BJ (cell line): ENCODE results near the gene TGFBR3L. TPM values are rescaled to one million over a fixed set of nuclear protein-coding genes. Genes with fewer than 3 reads are reported as not detected.

Experiments
- CTCF ChIA-PET: fragments of 350-600 bp; formaldehyde crosslinking; extraction: SDS; loops from one replicate; lab custom pipeline; 2021; ENCODE audit warnings: antibody characterized with exemption, inconsistent platforms; lab: Yijun Ruan, JAX
- POLR2A ChIA-PET: fragments of 300-600 bp; sonication (Branson Sonifier 250); formaldehyde crosslinking; extraction: SDS; loops from one replicate; lab custom pipeline; 2021; ENCODE audit warnings: antibody characterized with exemption; lab: Charles Lee
- DNase-seq: peaks from one replicate; pipeline ENCODE4 v3.0.0-alpha.2; 2011; ENCODE audit warnings: low read depth
- H3K27me3 ChIP-seq: 2 replicates; pipeline ENCODE4 v1.6.0; 2011; ENCODE audit warnings: low read length; ENCODE audit not compliant: control insufficient read depth, insufficient read depth
- H3K36me3 ChIP-seq: 2 replicates; pipeline ENCODE4 v1.5.1; 2011; ENCODE audit warnings: low read length; ENCODE audit not compliant: control insufficient read depth, insufficient read depth
- H3K4me3 ChIP-seq: 2 replicates; pipeline ENCODE4 v1.5.1; 2011; ENCODE audit warnings: low read depth, mild to moderate bottlenecking, control low read depth, low read length
- polyA minus RNA-seq: library from RNA; depleted of rRNA, polyadenylated mRNA; stranded (reverse); fragments of >200 nt; gene quantifications from 2 replicates; pipeline ENCODE4 v1.2.3, GENCODE V29; 2011; rRNA and poly(A)+ RNA removed
- polyA plus RNA-seq: library from polyadenylated mRNA; depleted of rRNA; stranded (reverse); fragments of >200 nt; gene quantifications from 2 replicates; pipeline ENCODE4 v1.2.3, GENCODE V29; 2011; rRNA removed
- TF ChIP-seq, protein P1 (sequence below): IDR thresholded peaks from 2 replicates; pipeline ENCODE4 v1.5.1; 2011; ENCODE audit warnings: low read depth, mild to moderate bottlenecking, control low read depth, inconsistent platforms, low read length, moderate library complexity; ENCODE audit not compliant: insufficient read depth

The TGFBR3L gene
- polyA plus RNA-seq = 0.50 and 0.61 TPM in 2 replicates
- polyA minus RNA-seq = 0.57 and 1.2 TPM in 2 replicates

DNA sequence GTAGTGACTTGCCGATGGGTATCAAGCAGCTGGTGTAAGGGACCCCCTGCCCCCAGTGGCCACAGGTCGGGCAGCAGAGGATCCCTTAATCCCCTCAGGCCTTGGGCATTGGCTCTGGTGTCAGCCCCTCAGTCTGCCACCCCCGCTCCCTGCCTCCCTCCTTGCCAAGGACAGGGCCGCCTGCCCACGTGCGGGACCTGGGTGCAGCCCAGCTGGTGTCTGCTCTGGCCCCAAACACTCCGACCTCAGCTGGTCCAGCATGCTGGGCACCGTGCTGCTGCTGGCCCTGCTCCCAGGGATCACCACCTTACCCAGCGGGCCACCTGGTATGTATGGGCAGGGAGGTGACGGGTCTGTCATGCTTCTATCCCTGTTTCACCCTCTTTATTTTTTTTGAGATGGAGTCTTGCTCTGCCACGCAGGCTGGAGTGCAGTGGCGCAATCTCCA lies at the start of gene TGFBR3L:
Gene TGFBR3L, plus strand, starts transcription at position 233 of the 448 bp plus-strand sequence.
- no peaks in the 10 kb centered on the region for H3K27me3 ChIP-seq
- DNase-seq = no peak
- TF ChIP-seq, protein P1, sequence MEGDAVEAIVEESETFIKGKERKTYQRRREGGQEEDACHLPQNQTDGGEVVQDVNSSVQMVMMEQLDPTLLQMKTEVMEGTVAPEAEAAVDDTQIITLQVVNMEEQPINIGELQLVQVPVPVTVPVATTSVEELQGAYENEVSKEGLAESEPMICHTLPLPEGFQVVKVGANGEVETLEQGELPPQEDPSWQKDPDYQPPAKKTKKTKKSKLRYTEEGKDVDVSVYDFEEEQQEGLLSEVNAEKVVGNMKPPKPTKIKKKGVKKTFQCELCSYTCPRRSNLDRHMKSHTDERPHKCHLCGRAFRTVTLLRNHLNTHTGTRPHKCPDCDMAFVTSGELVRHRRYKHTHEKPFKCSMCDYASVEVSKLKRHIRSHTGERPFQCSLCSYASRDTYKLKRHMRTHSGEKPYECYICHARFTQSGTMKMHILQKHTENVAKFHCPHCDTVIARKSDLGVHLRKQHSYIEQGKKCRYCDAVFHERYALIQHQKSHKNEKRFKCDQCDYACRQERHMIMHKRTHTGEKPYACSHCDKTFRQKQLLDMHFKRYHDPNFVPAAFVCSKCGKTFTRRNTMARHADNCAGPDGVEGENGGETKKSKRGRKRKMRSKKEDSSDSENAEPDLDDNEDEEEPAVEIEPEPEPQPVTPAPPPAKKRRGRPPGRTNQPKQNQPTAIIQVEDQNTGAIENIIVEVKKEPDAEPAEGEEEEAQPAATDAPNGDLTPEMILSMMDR = no peak
- H3K36me3 ChIP-seq = peaks cover 12% of the 10 kb centered on the region
- peak within 1 kb of the TSS; percentile 49 for H3K4me3 ChIP-seq
- ChIA-PET POLR2A (no interaction called here), CTCF (no interaction called here)

DNA sequence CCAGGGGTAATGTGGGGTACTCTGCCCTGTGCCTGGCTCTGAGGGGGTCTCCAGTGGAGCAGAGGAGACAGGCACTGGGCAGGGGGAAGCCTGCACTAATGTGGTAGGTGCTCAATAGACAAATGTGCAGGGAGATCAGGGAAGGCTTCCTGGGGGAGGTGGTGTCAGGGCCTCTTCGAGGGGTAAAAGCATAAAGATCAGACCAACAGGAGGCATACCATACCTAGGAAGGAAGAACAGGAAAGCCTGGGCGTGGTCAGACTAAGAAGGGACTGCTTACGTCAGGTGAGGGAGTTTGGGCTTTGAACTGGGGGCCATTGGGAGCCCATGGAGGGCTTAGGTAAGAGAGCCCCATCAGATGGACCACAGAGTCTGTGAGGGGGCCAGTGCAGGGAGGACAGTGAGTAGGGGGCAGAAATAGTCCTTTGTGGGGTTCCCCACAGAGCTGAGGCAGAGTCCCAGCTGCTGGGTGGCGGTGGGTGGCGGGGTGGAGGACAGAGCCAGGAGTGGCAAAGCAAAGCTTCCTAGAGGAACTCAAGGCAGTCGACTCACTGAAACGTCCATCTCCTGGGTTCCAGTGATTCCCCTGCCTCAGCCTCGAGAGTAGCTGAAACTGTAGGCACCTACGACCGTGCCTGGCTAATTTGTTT lies 49.2 kb upstream of the TGFBR3L start:
- no peaks in the 10 kb centered on the region; the same call in 1 of the 2 replicates for H3K36me3 ChIP-seq
- ChIA-PET CTCF (interaction anchor here (1.1 to 1.5 kb wide), 2 partner anchors 11 to 13 kb away, joined by 5 read pairs; no protein-coding TSS in a partner anchor), POLR2A (no interaction called here)
- no peak overlapping the region for H3K4me3 ChIP-seq
- DNase-seq = no peak
- TF ChIP-seq, protein P1 = no peak
- H3K27me3 ChIP-seq = 0 out of 2 replicates have a peak, but pooled peaks cover 2% of the 10 kb centered on the region

DNA sequence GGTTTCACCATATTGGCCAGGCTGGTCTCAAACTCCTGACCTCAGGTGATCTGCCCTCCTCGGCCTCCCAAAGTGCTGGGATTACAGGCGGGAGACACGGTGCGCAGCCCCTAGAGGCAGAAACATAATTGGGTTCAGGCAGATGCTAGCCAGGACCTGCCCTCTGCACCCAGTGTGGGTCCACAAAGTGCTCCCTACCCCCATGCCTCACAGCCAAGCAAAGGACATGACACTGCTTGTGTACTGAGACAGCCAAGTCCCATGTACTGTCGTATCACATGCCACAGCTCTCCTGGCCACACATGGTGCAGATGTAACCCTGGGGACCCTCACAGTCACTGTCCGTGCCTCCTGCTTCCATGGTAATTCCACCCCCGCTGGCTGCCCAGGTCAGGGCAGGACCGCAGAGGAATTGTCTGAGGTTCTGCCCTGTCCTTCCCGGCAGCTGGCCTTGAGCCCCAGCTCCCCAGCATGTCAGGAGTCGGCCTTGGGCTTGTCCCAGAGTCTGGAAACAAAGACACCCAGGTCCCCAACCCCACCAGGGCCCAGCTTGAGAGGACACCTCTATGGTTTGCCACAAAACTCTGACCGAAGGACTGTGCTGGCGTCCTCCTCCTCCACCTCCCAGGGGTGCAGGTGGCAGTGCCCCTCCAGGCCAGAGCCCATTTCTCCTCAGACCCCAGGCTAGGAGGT lies 48.1 kb upstream of the TGFBR3L start:
- Histone ChIP-seq H3K27me3 (0 out of 2 replicates have a peak, but pooled peaks cover 2% of the 10 kb centered on the region), H3K36me3 (no peaks in the 10 kb centered on the region; the same call in 1 of the 2 replicates), H3K4me3 (no peak overlapping the region)
- ChIA-PET CTCF (no interaction called here), POLR2A (interaction anchor here (0.6 kb wide), 1 partner anchor 524 kb away, joined by 3 read pairs; the partner anchor contains the start of gene RAB11B)
- DNase-seq = no peak
- TF ChIP-seq, protein P1 = no peak

GRCh38 chr19:7867092-7867844 lies 47.4 kb upstream of the TGFBR3L start:
- Histone ChIP-seq H3K4me3 (no peak overlapping the region), H3K36me3 (no peaks in the 10 kb centered on the region; the same call in 1 of the 2 replicates), H3K27me3 (0 out of 2 replicates have a peak, but pooled peaks cover 2% of the 10 kb centered on the region)
- TF ChIP-seq, protein P1 = no peak
- ChIA-PET POLR2A (no interaction called here), CTCF (interaction anchor here (2.1 kb wide), 1 partner anchor 27 kb away, joined by 8 read pairs; no protein-coding TSS in a partner anchor)
- no peak for DNase-seq
